ENCODE results near the gene STOML2.

The STOML2 gene

DNA sequence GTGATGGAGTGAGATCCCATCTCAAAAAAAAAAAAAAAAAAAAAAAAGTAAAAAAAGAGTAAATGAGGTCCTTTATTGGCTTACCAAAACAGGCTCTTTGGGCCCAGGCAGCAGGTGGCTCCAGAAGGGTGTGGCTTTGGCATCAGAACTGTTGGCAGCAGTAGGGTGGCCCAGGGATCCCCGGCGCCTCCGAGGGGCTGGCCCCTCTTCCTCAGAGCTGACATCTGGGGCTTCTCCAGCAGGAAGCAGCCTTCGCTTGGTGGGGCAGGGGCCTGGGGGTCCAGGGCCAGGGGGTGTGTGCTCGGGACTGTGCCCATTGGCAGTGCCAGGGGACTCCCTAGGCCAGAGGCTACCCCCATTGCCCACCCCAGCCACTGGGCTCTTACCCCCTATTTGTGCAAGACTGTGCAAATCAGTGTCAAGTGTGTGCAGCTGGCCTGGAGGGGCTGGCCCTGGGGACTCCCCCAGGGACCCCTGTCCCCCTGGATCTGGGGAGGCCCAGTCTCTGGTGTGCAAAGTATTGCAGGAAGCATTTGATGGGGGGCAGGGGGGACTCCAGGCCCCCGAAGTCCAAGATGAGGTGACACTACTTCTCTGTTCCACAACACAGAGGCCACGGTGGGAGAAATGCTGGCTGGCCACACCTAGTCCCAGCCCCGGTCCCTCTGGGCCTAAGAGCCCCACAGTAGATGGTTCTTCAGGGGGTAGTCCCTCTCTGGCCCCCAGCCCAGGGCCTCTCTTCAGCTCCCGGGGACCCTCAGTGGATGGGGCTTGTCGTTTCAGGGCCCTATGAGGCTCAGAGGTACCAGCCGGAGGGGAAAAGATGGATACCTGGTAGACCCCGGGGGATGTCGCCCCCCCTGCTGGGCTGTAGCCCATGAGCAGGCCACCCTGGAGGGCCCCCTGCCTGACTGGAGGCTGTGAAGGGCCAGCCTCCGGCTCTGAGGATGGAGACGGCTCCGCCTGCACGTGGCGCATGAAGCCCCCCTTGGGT is 4.7 kb upstream of the STOML2 start:
- H3K4me1 ChIP-seq (ENCODE audit: control insufficient read depth in 2 of 2, insufficient read depth in 2 of 2, low read length in 2 of 2): peaks cover 25 to 31% of the 10 kb centered on the region in 2 donors
- peaks cover 24 to 38% of the 10 kb centered on the region in 2 donors for H3K36me3 ChIP-seq (ENCODE audit: control insufficient read depth in 2 of 2, insufficient read depth in 2 of 2, low read length in 2 of 2)
- no peak overlapping the region for H3K4me3 ChIP-seq (ENCODE audit: low read length in 2 of 2)
- no peaks in the 10 kb centered on the region for H3K27me3 ChIP-seq (ENCODE audit: control insufficient read depth in 2 of 2, insufficient read depth in 2 of 2, low read length in 2 of 2)
- H3K27ac ChIP-seq (ENCODE audit: low read depth in 2 of 2, low read length in 2 of 2): no peak overlapping the region
- no peak overlapping the region for H3K9ac ChIP-seq (ENCODE audit: low read depth in 1 of 2, low read length in 2 of 2)
- H3K9me3 ChIP-seq (ENCODE audit: control insufficient read depth in 2 of 2, low read length in 2 of 2): no peaks in the 10 kb centered on the region

DNA sequence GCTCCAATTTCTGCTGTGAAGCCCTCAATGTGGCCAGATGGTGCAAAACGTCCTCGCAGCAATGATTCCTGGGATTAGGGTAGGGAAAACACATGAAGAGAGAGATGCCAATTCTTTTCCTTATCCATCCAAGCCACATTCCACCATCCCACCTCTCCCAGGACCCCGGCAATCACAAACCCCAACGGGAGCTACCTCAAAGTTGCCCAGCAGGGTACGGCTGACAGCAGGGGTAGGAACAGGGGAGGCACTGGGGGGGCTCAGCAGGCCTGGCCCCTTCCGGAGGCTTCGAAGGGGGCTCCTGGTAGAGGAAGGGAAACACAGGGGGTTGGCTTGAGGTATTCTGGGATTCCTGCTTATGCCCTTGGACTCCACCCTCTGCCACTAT is 3.4 kb upstream of the STOML2 start:
- Histone ChIP-seq H3K4me1 (ENCODE audit: control insufficient read depth in 2 of 2, insufficient read depth in 2 of 2, low read length in 2 of 2) (peaks cover 26 to 30% of the 10 kb centered on the region in 2 donors), H3K9ac (ENCODE audit: low read depth in 1 of 2, low read length in 2 of 2) (no peak overlapping the region), H3K36me3 (ENCODE audit: control insufficient read depth in 2 of 2, insufficient read depth in 2 of 2, low read length in 2 of 2) (peaks cover 24 to 42% of the 10 kb centered on the region in 2 donors), H3K27me3 (ENCODE audit: control insufficient read depth in 2 of 2, insufficient read depth in 2 of 2, low read length in 2 of 2) (no peaks in the 10 kb centered on the region), H3K27ac (ENCODE audit: low read depth in 2 of 2, low read length in 2 of 2) (no peak overlapping the region), H3K9me3 (ENCODE audit: control insufficient read depth in 2 of 2, low read length in 2 of 2) (no peaks in the 10 kb centered on the region), H3K4me3 (ENCODE audit: low read length in 2 of 2) (no peak overlapping the region)

DNA sequence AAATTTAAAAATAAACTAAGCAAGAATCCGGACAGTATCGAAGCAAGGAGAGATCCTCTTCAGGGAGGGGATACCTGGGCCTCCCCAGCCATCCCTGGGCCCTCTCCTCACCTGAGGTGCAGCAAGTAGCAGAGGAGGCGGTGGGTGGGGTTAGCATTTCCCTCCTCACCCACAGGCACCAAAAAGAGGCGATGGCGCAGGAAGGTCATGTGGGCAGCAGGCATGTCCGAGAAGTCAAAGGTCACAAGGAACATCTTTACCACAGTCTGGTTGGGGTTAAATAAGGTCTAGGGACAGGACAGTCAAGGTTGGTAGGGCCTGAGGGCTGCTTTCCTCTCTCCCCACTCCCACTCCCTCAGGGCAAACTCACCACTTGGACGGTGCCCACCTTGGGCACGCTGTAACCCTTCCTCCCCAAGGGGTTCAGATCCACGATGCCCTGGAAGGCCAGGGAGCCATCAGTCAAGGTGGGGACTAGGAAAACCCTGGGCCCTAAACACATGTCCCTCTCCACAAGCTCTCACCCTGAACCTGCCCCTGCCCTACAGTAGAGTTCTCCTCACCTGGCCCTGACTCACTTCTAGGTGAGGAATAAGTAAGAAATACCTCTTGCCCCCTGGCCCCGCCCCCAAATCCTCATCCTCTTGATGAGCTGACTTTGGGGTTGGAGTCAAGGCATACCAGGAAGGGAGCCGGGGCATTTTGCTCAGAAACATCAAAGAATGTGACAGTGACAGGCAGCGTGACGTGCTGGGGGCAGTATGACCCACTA is 2.8 kb upstream of the STOML2 start:
- H3K27me3 ChIP-seq (ENCODE audit: control insufficient read depth in 2 of 2, insufficient read depth in 2 of 2, low read length in 2 of 2): no peaks in the 10 kb centered on the region
- H3K4me3 ChIP-seq (ENCODE audit: low read length in 2 of 2): no peak overlapping the region
- no peaks in the 10 kb centered on the region for H3K9me3 ChIP-seq (ENCODE audit: control insufficient read depth in 2 of 2, low read length in 2 of 2)
- no peak overlapping the region for H3K27ac ChIP-seq (ENCODE audit: low read depth in 2 of 2, low read length in 2 of 2)
- H3K4me1 ChIP-seq (ENCODE audit: control insufficient read depth in 2 of 2, insufficient read depth in 2 of 2, low read length in 2 of 2): peaks cover 22 to 24% of the 10 kb centered on the region in 2 donors
- peaks cover 24 to 45% of the 10 kb centered on the region in 2 donors for H3K36me3 ChIP-seq (ENCODE audit: control insufficient read depth in 2 of 2, insufficient read depth in 2 of 2, low read length in 2 of 2)
- no peak overlapping the region for H3K9ac ChIP-seq (ENCODE audit: low read depth in 1 of 2, low read length in 2 of 2)

DNA sequence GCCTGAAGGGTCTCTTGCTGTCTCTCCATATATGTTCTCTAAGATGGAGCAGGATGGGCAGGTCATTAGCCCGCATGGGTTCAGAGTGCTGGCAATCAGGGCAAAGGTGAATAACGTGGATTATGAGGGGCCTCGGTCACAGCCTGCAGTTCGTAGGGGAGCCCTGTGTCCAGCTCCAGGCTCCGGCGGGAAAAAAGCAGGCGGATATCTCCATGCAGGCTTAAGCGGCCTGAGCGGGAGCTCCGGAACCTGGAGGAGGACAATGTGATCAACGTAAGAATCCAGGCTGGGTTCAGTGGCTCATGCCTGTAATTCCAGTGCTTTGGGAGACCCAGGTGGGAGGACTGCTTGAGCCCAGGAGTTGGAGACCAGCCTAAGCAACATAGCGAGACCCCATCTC is 2.2 kb upstream of the STOML2 start:
- Histone ChIP-seq H3K36me3 (ENCODE audit: control insufficient read depth in 2 of 2, insufficient read depth in 2 of 2, low read length in 2 of 2) (peaks cover 30 to 51% of the 10 kb centered on the region in 2 donors), H3K4me1 (ENCODE audit: control insufficient read depth in 2 of 2, insufficient read depth in 2 of 2, low read length in 2 of 2) (peaks cover 15 to 18% of the 10 kb centered on the region in 2 donors), H3K4me3 (ENCODE audit: low read length in 2 of 2) (no peak overlapping the region), H3K27ac (ENCODE audit: low read depth in 2 of 2, low read length in 2 of 2) (no peak overlapping the region), H3K9ac (ENCODE audit: low read depth in 1 of 2, low read length in 2 of 2) (no peak overlapping the region), H3K27me3 (ENCODE audit: control insufficient read depth in 2 of 2, insufficient read depth in 2 of 2, low read length in 2 of 2) (no peaks in the 10 kb centered on the region), H3K9me3 (ENCODE audit: control insufficient read depth in 2 of 2, low read length in 2 of 2) (no peaks in the 10 kb centered on the region)

DNA sequence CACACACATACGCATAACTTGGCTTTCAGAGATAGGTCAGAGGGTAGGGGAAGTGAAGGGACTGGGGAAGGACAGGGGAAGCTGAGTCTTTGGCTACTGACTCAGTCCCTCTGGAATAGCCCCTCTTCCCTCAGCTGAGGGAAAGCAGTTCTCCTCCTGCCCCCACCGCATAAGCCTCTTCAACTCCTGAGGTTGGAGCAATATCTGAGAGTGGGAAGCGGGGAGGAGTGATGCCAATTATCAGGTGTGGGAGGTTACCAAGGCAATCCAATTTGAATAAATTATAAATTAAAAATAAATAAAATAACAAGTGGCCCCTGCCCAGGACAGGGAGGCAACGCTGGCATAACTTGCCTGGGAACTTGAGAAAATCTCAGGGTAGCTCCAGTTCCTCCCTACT is 1.7 kb upstream of the STOML2 start:
- Histone ChIP-seq H3K36me3 (ENCODE audit: control insufficient read depth in 2 of 2, insufficient read depth in 2 of 2, low read length in 2 of 2) (peaks cover 33 to 57% of the 10 kb centered on the region in 2 donors), H3K9ac (ENCODE audit: low read depth in 1 of 2, low read length in 2 of 2) (no peak overlapping the region), H3K27me3 (ENCODE audit: control insufficient read depth in 2 of 2, insufficient read depth in 2 of 2, low read length in 2 of 2) (no peaks in the 10 kb centered on the region), H3K4me3 (ENCODE audit: low read length in 2 of 2) (no peak overlapping the region), H3K4me1 (ENCODE audit: control insufficient read depth in 2 of 2, insufficient read depth in 2 of 2, low read length in 2 of 2) (peaks cover 14 to 17% of the 10 kb centered on the region in 2 donors), H3K27ac (ENCODE audit: low read depth in 2 of 2, low read length in 2 of 2) (no peak overlapping the region), H3K9me3 (ENCODE audit: control insufficient read depth in 2 of 2, low read length in 2 of 2) (no peaks in the 10 kb centered on the region)

DNA sequence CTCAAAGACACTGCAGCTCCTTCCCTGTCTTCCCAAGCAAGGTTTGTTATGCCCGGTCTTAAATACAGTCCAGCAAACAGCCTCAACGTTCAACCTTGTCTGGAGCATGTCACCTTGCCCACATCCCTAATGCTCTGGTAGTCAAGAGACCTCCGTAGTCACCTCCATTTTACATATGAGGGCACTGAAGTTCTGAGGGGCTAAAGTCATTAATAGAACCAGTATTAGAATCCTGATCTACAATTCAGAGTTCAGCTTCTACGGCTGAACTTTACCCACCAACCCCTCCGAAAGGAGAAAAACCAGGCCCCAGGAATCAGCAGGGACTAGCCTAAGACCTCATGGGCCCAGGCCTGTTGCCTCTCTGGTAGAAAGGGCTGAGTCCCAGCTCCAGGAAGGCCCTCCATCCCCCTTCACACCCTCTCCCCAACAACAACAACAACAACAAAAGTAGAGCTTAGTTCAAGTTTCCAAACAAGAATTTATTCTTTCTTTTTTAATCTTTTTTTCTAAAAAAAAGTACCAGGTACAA is 795 bp upstream of the STOML2 start:
- H3K9me3 ChIP-seq (ENCODE audit: control insufficient read depth in 2 of 2, low read length in 2 of 2): no peaks in the 10 kb centered on the region
- H3K36me3 ChIP-seq (ENCODE audit: control insufficient read depth in 2 of 2, insufficient read depth in 2 of 2, low read length in 2 of 2): peaks cover 36 to 59% of the 10 kb centered on the region in 2 donors
- peak overlapping the region; percentile 88 to 98 for H3K4me3 ChIP-seq (ENCODE audit: low read length in 2 of 2)
- H3K27me3 ChIP-seq (ENCODE audit: control insufficient read depth in 2 of 2, insufficient read depth in 2 of 2, low read length in 2 of 2): no peaks in the 10 kb centered on the region
- H3K27ac ChIP-seq (ENCODE audit: low read depth in 2 of 2, low read length in 2 of 2): peak overlapping the region; percentile 79 to 80
- H3K9ac ChIP-seq (ENCODE audit: low read depth in 1 of 2, low read length in 2 of 2): peak overlapping the region; percentile 91 to 98
- H3K4me1 ChIP-seq (ENCODE audit: control insufficient read depth in 2 of 2, insufficient read depth in 2 of 2, low read length in 2 of 2): peaks cover 14 to 17% of the 10 kb centered on the region in 2 donors

DNA sequence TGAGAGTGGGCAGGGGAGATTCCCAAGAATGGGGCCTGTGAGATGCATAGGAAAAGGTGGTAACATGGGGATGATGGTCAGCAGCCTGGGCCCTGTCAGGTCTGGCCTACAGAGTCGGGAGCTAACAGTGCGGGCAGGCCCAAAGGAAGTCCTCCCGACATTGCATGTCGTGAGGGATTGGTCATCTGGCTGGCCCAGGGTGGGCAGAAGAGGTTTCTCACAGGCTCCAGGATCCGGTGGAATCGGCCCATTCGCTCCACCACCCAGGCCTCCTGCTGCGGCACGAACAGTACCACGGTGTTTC is 514 bp downstream of the STOML2 start:
- Histone ChIP-seq H3K27ac (ENCODE audit: low read depth in 2 of 2, low read length in 2 of 2) (peak overlapping the region; percentile 79 to 80), H3K4me3 (ENCODE audit: low read length in 2 of 2) (peak overlapping the region; percentile 88 to 98), H3K36me3 (ENCODE audit: control insufficient read depth in 2 of 2, insufficient read depth in 2 of 2, low read length in 2 of 2) (peaks cover 36 to 50% of the 10 kb centered on the region in 2 donors), H3K27me3 (ENCODE audit: control insufficient read depth in 2 of 2, insufficient read depth in 2 of 2, low read length in 2 of 2) (no peaks in the 10 kb centered on the region), H3K9me3 (ENCODE audit: control insufficient read depth in 2 of 2, low read length in 2 of 2) (no peaks in the 10 kb centered on the region), H3K4me1 (ENCODE audit: control insufficient read depth in 2 of 2, insufficient read depth in 2 of 2, low read length in 2 of 2) (peaks cover 14 to 17% of the 10 kb centered on the region in 2 donors), H3K9ac (ENCODE audit: low read depth in 1 of 2, low read length in 2 of 2) (peak overlapping the region; percentile 91 to 98)

DNA sequence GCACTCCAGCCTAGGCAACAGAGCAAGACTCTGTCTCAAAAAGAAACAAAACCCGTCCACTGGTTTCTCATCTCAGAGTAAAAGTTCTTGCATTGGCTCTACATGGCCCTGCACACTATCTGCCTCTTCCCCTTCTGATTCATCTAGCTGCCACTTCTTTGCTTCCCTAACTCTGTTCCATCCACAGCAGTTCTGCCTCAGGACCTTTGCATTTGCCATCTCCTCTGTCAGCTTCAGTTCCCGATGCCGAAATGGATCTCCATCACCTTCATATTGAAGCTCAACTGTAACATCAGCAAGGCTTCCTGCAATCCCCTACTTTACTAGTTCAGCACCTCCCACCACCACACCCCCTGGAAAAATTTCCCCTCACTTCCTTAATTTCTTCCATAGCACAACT is 5.4 kb downstream of the STOML2 start:
- H3K4me3 ChIP-seq (ENCODE audit: low read length in 2 of 2): no peak overlapping the region
- no peak overlapping the region for H3K27ac ChIP-seq (ENCODE audit: low read depth in 2 of 2, low read length in 2 of 2)
- H3K9me3 ChIP-seq (ENCODE audit: control insufficient read depth in 2 of 2, low read length in 2 of 2): no peaks in the 10 kb centered on the region
- H3K9ac ChIP-seq (ENCODE audit: low read depth in 1 of 2, low read length in 2 of 2): no peak overlapping the region
- peaks cover 13 to 20% of the 10 kb centered on the region in 2 donors for H3K4me1 ChIP-seq (ENCODE audit: control insufficient read depth in 2 of 2, insufficient read depth in 2 of 2, low read length in 2 of 2)
- no peaks in the 10 kb centered on the region for H3K27me3 ChIP-seq (ENCODE audit: control insufficient read depth in 2 of 2, insufficient read depth in 2 of 2, low read length in 2 of 2)
- peaks cover 21 to 32% of the 10 kb centered on the region in 2 donors for H3K36me3 ChIP-seq (ENCODE audit: control insufficient read depth in 2 of 2, insufficient read depth in 2 of 2, low read length in 2 of 2)

DNA sequence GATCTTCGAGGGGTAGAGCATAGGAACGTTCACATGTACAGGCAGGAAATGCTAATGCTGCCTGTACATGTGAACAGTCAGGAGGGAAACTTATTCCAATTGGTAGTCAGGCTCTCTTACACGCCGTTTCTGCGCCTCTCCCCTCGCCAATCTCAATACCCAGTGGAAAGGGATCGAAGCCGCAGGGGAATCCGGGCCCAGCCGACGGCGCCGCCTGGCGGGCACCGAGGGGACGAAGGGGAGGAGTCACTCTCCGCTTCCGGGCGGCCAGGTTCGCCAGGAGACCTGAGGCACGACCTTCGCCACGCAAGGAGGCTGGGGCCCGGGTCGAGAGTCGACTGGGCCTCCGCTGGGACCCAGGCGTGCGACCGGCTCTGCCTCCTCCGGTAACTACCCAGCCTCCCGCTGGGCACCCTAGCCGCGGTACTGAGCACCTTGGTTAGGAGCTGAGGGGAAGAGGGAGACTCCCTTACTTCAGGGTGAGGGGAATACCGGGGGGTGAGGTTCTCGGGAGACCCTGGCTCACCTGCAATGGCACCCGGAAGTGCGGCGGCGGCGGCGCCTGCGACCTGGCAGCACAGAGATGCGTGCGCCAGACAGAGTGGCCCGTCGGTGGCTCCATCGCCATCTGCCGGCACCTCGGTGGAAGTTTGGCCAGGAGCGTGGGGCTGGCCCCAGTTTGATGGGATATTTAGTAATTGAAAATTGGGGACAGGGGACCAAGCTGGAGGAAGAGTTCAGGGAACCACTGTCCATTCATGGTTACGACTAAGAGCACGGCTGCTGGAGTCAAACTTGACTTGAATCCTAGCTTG is 6.7 kb downstream of the STOML2 start, which contains the start of gene PIGO:
PIGO (minus strand) TSS at position 557 of the 815 bp plus-strand sequence. CDS start 1,026 bp downstream, outside the sequence.
- Histone ChIP-seq H3K27me3 (ENCODE audit: control insufficient read depth in 2 of 2, insufficient read depth in 2 of 2, low read length in 2 of 2) (no peaks in the 10 kb centered on the region), H3K4me1 (ENCODE audit: control insufficient read depth in 2 of 2, insufficient read depth in 2 of 2, low read length in 2 of 2) (peaks cover 4 to 9% of the 10 kb centered on the region in 2 donors), H3K36me3 (ENCODE audit: control insufficient read depth in 2 of 2, insufficient read depth in 2 of 2, low read length in 2 of 2) (peaks cover 31 to 36% of the 10 kb centered on the region in 2 donors), H3K27ac (ENCODE audit: low read depth in 2 of 2, low read length in 2 of 2) (peak within 1 kb of the TSS; percentile 98 to 99), H3K9me3 (ENCODE audit: control insufficient read depth in 2 of 2, low read length in 2 of 2) (no peaks in the 10 kb centered on the region), H3K9ac (ENCODE audit: low read depth in 1 of 2, low read length in 2 of 2) (peak within 1 kb of the TSS; percentile 95 to 98), H3K4me3 (ENCODE audit: low read length in 2 of 2) (peak within 1 kb of the TSS; percentile 92 to 95)
